ES-I3 (cell line): ENCODE results near the gene DPT.

Source experiments
- H3K36me3 ChIP-seq: 2 replicates; pipeline ENCODE4 v1.6.1; 2013; ENCODE audit warnings: mild to moderate bottlenecking, low read length, control low read depth, moderate library complexity; ENCODE audit not compliant: insufficient read depth
- H3K4me1 ChIP-seq: 2 replicates; pipeline ENCODE4 v1.6.1; 2013; ENCODE audit warnings: mild to moderate bottlenecking, control low read depth, low read length; ENCODE audit not compliant: insufficient read depth
- H3K9ac ChIP-seq: 2 replicates; pipeline ENCODE4 v1.6.1; 2013; ENCODE audit warnings: low read depth, mild to moderate bottlenecking, low read length, moderate library complexity
- H3K9me3 ChIP-seq: 2 replicates; pipeline ENCODE4 v1.6.1; 2013; ENCODE audit warnings: mild to moderate bottlenecking, low read length, moderate library complexity; ENCODE audit not compliant: control insufficient read depth, insufficient read depth

DPT gene

GRCh38 chr1:168755800-168756418, 26.9 kb upstream of the DPT start:
- no peaks in the 10 kb centered on the region for H3K36me3 ChIP-seq
- H3K9me3 ChIP-seq: no peaks in the 10 kb centered on the region
- no peak overlapping the region for H3K9ac ChIP-seq
- H3K4me1 ChIP-seq: no peaks in the 10 kb centered on the region

- Histone ChIP-seq H3K4me1 (no peaks in the 10 kb centered on the region), H3K9me3 (no peaks in the 10 kb centered on the region), H3K36me3 (no peaks in the 10 kb centered on the region), H3K9ac (no peak overlapping the region)
These were observed 23.3 kb upstream of the DPT start for GRCh38 chr1:168752171-168752832.

- no peaks in the 10 kb centered on the region for H3K9me3 ChIP-seq
- H3K9ac ChIP-seq: no peak overlapping the region
- no peaks in the 10 kb centered on the region for H3K4me1 ChIP-seq
- H3K36me3 ChIP-seq: no peaks in the 10 kb centered on the region
These were observed 22.2 kb upstream of the DPT start for GRCh38 chr1:168751195-168751650.

- no peaks in the 10 kb centered on the region for H3K4me1 ChIP-seq
- H3K36me3 ChIP-seq: no peaks in the 10 kb centered on the region
- no peaks in the 10 kb centered on the region for H3K9me3 ChIP-seq
- H3K9ac ChIP-seq: no peak overlapping the region
These were observed 14.1 kb upstream of the DPT start for GRCh38 chr1:168742994-168743650.

GRCh38 chr1:168742386-168742785, 13.4 kb upstream of the DPT start:
- no peaks in the 10 kb centered on the region for H3K9me3 ChIP-seq
- no peak overlapping the region for H3K9ac ChIP-seq
- H3K36me3 ChIP-seq: no peaks in the 10 kb centered on the region
- no peaks in the 10 kb centered on the region for H3K4me1 ChIP-seq

- H3K9me3 ChIP-seq: no peaks in the 10 kb centered on the region
- H3K9ac ChIP-seq: no peak overlapping the region
- H3K4me1 ChIP-seq: no peaks in the 10 kb centered on the region
- no peaks in the 10 kb centered on the region for H3K36me3 ChIP-seq
These were observed 10.9 kb upstream of the DPT start for GRCh38 chr1:168739908-168740307.

DNA sequence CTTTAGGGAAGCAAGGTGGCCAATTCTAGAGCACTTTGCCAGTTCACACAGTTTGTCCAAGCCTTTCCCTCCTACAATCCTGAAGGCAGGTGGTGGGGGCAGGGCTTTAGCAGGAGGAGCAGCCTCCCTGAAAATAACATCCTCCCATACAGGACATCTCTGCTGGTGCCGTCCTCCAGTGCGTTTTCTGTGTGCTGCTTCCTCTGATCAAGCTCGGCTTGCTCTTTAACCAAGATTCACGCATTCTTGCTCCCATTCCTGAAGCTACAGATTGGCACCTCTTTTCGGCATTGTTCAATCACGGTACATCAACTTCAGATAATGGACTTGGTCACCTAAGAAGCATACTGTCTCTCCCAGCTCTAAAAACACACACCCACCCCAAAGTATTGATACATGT, 7.5 kb upstream of the DPT start:
- Histone ChIP-seq H3K9me3 (no peaks in the 10 kb centered on the region), H3K36me3 (no peaks in the 10 kb centered on the region), H3K4me1 (no peaks in the 10 kb centered on the region)

GRCh38 chr1:168735974-168736373, 7.0 kb upstream of the DPT start:
- H3K9ac ChIP-seq: no peak overlapping the region
- H3K36me3 ChIP-seq: no peaks in the 10 kb centered on the region
- H3K4me1 ChIP-seq: no peaks in the 10 kb centered on the region
- H3K9me3 ChIP-seq: no peaks in the 10 kb centered on the region

More for the DNA sequence above, 7.5 kb upstream of the DPT start:
- H3K9ac ChIP-seq: no peak overlapping the region

GRCh38 chr1:168734946-168735345, 5.9 kb upstream of the DPT start:
- Histone ChIP-seq H3K4me1 (no peaks in the 10 kb centered on the region), H3K36me3 (no peaks in the 10 kb centered on the region), H3K9ac (no peak overlapping the region), H3K9me3 (no peaks in the 10 kb centered on the region)

DNA sequence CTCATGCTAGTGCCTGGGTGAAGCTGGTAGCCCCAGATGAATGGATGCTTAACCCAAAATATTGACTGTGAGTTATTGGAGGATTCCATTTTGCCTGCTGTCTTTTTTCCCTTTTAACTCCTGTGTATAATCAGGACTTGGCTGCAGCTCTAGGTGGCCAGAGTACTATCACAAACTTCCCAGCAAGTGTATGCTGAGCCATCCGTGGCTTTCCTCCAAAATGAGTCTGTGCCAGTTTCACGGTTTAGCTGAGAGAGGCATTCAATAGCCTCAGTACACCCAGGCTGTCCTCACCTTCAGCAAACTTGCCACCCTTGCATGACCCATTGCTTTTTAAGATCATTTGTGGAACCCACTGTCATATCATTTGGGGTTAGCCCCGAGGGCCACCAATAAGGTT, 5.3 kb upstream of the DPT start:
- H3K4me1 ChIP-seq: no peaks in the 10 kb centered on the region
- no peaks in the 10 kb centered on the region for H3K9me3 ChIP-seq
- no peak overlapping the region for H3K9ac ChIP-seq
- H3K36me3 ChIP-seq: no peaks in the 10 kb centered on the region

DNA sequence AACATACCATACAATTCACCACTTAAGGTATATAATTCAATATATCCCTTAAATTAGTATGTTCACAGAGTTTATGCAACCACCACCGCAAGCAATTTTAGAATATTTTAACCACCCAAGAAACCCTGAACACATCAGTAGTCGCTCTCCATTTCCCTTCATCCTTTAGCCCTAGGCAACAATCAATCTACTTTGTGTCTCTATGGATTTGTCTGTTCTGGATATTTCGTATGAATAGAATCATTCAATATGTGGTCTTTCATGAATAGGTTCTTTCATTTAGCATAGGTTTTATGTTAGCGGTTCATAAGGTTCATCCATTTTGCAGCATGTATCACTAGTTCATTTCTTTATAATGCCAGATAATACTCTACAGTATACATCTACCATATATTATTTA, 4.2 kb upstream of the DPT start:
- Histone ChIP-seq H3K36me3 (no peaks in the 10 kb centered on the region), H3K9me3 (no peaks in the 10 kb centered on the region), H3K4me1 (no peaks in the 10 kb centered on the region), H3K9ac (no peak overlapping the region)

- Histone ChIP-seq H3K9ac (no peak overlapping the region), H3K36me3 (no peaks in the 10 kb centered on the region), H3K9me3 (no peaks in the 10 kb centered on the region), H3K4me1 (no peaks in the 10 kb centered on the region)
These were observed 3.7 kb upstream of the DPT start for GRCh38 chr1:168732736-168733135.

- H3K9ac ChIP-seq: no peak overlapping the region
- H3K4me1 ChIP-seq: no peaks in the 10 kb centered on the region
- no peaks in the 10 kb centered on the region for H3K36me3 ChIP-seq
- no peaks in the 10 kb centered on the region for H3K9me3 ChIP-seq
These were observed 2.4 kb upstream of the DPT start for GRCh38 chr1:168731244-168731953.

DNA sequence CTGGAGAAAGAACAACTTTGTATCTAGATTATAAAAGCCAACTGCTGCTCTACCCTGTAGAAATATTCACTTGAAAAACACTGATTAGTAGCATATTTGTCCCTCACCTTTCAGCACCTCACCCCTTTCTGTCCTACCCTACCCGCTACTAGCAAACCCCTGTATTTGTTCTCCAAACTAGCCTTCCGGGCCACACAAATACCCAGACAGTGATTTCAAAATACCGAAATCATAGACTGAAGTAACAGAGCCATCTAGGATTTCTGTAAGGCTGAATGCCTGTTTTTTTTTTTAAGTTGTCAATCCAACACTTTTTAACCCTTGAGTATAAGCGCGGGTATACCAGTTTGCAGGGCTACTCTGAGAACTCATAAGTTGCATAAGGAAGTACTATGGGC, 398 bp upstream of the DPT start:
- Histone ChIP-seq H3K9ac (no peak overlapping the region), H3K4me1 (no peaks in the 10 kb centered on the region), H3K9me3 (no peaks in the 10 kb centered on the region), H3K36me3 (no peaks in the 10 kb centered on the region)
